Gastroesophageal sphincter (tissue), 4 donors: Measurements from ENCODE around the gene MVD. TPM values are rescaled to one million over a fixed set of nuclear protein-coding genes. Genes with fewer than 3 reads are reported as not detected.

Experiments
- ATAC-seq: fragments of 150-250 bp; one replicate; pipeline ENCODE4 v1.9.1; 2016; ENCODE audit warnings: mild to moderate bottlenecking, moderate library complexity
- H3K27ac ChIP-seq, 4 donors: fragments of 200-600 bp; sonication (generic) in 3 of 4; 1 replicate in 3 of 4; 2 replicates in 1 of 4; pipeline ENCODE4 v1.5.1; 2016 to 2019
- H3K27me3 ChIP-seq: fragments of 200-600 bp; sonication (generic); one replicate; pipeline ENCODE4 v1.5.1; 2019
- H3K36me3 ChIP-seq, 2 donors: fragments of 200-600 bp; sonication (generic); one replicate each; pipeline ENCODE4 v1.5.1; 2019; ENCODE audit warnings: control low read depth in 1 of 2
- H3K4me1 ChIP-seq, 3 donors: fragments of 200-600 bp; sonication (generic); 1 replicate in 2 of 3; 2 replicates in 1 of 3; pipeline ENCODE4 v1.5.1; 2016 to 2019; ENCODE audit warnings: control low read depth in 2 of 3
- H3K4me3 ChIP-seq, 2 donors: fragments of 200-600 bp; sonication (generic); one replicate each; pipeline ENCODE4 v1.5.1; 2019; ENCODE audit warnings: mild to moderate bottlenecking in 1 of 2, moderate library complexity in 1 of 2
- H3K9me3 ChIP-seq, 3 donors: fragments of 200-600 bp; sonication (generic); one replicate each; pipeline ENCODE4 v1.5.1; 2017 to 2019; ENCODE audit warnings: control low read depth in 2 of 3
- EP300 ChIP-seq: sonication (generic); formaldehyde crosslinking; IDR thresholded peaks from one replicate; pipeline ENCODE4 v1.6.1; 2017; ENCODE audit warnings: antibody characterized with exemption, mild to moderate bottlenecking
- POLR2A ChIP-seq, 2 donors: fragments of 450-650 bp; IDR thresholded peaks; one replicate each; pipeline ENCODE4 v1.6.1; 2017; ENCODE audit warnings: antibody characterized with exemption in 2 of 2, mild to moderate bottlenecking in 2 of 2, moderate library complexity in 1 of 2
- POLR2AphosphoS5 ChIP-seq: sonication (generic); formaldehyde crosslinking; IDR thresholded peaks from one replicate; pipeline ENCODE4 v1.6.1; 2017; ENCODE audit warnings: antibody characterized with exemption
- WGBS, 2 donors: methylation state at CpG; one replicate each; pipeline ENCODE4 v1.1.5; 2018; ENCODE audit warnings: low coverage in 1 of 2; 5-methylcytosine and 5-hydroxymethylcytosine counted together
- total RNA-seq, 4 donors: library from RNA; depleted of rRNA; stranded (reverse); fragments of >200 nt; gene quantifications; one replicate each; pipeline ENCODE4 v1.1.0, GENCODE V29; 2016
- TF ChIP-seq, protein P1 (sequence below), 4 experiments: fragments of 200-600 bp in 2 of 4; fragments of 450-650 bp in 2 of 4; sonication (generic) in 1 of 4; IDR thresholded peaks; one replicate each; pipeline ENCODE4 v1.5.1; 2017 to 2019; ENCODE audit warnings: antibody characterized with exemption in 4 of 4, mild to moderate bottlenecking in 2 of 4, moderate library complexity in 2 of 4

MVD gene
- total RNA-seq, 4 donors from 2014 or later = 21.3 to 30.3 (median 26.6) TPM

DNA sequence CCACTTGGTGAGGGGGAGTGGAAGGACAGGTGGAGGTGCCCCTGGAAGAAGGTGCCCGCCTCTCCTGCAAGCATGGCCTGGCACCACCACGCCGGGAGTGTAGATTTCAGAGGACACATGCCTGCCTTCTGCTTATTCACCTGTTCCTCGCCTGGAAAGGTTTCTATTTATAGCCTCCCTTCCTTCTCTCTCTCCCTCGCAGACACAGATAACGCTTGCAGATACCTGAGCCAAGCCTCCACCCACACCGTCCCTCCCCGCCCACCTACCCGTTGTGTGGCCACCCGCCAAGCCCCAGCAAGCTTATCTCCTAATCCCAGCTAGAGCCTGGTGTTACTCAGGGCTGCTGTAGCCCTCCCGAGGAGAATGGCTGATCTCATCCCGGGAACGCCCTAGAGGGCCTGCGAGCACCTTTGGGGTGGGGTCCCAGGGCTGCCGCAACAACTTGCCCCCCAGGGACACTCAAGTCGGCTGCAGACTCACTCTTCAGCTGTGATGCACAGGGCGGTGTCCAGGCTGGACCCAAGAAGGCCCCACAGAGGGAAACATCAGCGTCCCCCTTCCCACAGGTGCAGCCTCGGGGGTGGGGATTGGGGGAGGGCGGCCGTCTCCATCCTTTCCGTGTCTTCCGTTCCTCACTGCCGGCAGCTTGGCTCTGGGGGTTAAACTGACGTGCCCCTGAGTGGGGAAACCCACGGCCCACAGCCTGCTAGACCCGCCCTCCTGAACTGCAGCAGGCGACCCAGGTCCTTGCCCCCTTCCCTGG is 25.3 kb upstream of the MVD start:
- Histone ChIP-seq H3K36me3 (no peaks in the 10 kb centered on the region), H3K27me3 (peaks cover 96% of the 10 kb centered on the region), H3K4me3 (no peak overlapping the region), H3K9me3 (no peaks in the 10 kb centered on the region), H3K27ac (no peak overlapping the region), H3K4me1 (peaks cover 0 to 26% (median 10%) of the 10 kb centered on the region in 3 donors)
- TF ChIP-seq POLR2A (IDR thresholded peaks at IDR 0.05) = no peak
- TF ChIP-seq, protein P1, sequence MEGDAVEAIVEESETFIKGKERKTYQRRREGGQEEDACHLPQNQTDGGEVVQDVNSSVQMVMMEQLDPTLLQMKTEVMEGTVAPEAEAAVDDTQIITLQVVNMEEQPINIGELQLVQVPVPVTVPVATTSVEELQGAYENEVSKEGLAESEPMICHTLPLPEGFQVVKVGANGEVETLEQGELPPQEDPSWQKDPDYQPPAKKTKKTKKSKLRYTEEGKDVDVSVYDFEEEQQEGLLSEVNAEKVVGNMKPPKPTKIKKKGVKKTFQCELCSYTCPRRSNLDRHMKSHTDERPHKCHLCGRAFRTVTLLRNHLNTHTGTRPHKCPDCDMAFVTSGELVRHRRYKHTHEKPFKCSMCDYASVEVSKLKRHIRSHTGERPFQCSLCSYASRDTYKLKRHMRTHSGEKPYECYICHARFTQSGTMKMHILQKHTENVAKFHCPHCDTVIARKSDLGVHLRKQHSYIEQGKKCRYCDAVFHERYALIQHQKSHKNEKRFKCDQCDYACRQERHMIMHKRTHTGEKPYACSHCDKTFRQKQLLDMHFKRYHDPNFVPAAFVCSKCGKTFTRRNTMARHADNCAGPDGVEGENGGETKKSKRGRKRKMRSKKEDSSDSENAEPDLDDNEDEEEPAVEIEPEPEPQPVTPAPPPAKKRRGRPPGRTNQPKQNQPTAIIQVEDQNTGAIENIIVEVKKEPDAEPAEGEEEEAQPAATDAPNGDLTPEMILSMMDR (IDR thresholded peaks at IDR 0.05) = no peak
- no peak for TF ChIP-seq POLR2AphosphoS5
- TF ChIP-seq EP300 = no peak
- WGBS, 2 donors = 24 to 59% methylated on average over 7 to 12 of the region's 28 CpGs
- no peak for ATAC-seq

DNA sequence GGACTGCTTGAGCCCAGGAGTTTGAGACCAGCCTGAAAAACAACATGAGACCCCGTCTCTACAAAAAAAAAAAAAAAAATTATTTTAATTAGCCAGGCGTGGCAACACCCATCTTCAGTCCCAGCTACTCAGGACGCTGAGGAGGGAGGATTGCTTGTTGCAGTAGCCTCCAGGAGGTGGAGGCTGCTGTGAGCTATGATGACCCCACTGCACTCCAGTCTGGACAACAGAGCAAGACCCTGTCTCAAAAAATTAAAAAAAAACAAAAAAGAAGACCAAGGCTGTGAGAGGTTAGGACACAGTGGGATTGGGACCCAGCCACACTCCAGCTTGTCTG is 24.8 kb upstream of the MVD start:
- Histone ChIP-seq H3K4me1 (peaks cover 0 to 26% (median 10%) of the 10 kb centered on the region in 3 donors), H3K4me3 (no peak overlapping the region), H3K36me3 (no peaks in the 10 kb centered on the region), H3K27me3 (peaks cover 100% of the 10 kb centered on the region), H3K9me3 (no peaks in the 10 kb centered on the region), H3K27ac (no peak overlapping the region)
- TF ChIP-seq POLR2AphosphoS5 (no peak), EP300 (no peak), POLR2A (IDR thresholded peaks at IDR 0.05) (no peak)
- TF ChIP-seq, protein P1 (IDR thresholded peaks at IDR 0.05) = no peak
- 44 to 50% methylated on average over 1 to 2 of the region's 3 CpGs for WGBS, 2 donors
- ATAC-seq = no peak

DNA sequence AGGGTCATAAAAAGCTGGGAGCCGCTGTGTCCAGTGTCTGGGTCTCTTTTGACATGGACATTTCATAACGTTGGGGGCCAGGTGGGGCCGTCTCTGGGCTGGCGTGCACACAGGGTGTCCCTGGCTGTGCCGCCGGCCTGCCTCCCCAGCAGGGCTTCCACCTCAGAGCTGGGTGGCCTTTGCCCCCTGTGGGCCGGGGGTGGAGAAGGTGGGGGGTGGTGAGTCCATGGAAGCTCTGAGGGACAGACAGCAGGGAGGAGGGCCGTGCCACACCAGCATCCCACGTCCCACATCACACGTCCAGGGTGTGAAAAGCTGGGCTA is 24.3 kb upstream of the MVD start:
- WGBS, 2 donors = 60% methylated on average over 6 of the region's 10 CpGs; no CpG with 5 or more reads in 1 of the 2 donors
- TF ChIP-seq POLR2AphosphoS5 (no peak), POLR2A (IDR thresholded peaks at IDR 0.05) (no peak), EP300 (no peak)
- TF ChIP-seq, protein P1 (IDR thresholded peaks at IDR 0.05) = no peak
- H3K4me3 ChIP-seq = no peak overlapping the region
- H3K27ac ChIP-seq = no peak overlapping the region
- no peaks in the 10 kb centered on the region for H3K9me3 ChIP-seq
- peaks cover 100% of the 10 kb centered on the region for H3K27me3 ChIP-seq
- ATAC-seq = no peak
- peaks cover 0 to 26% (median 10%) of the 10 kb centered on the region in 3 donors for H3K4me1 ChIP-seq
- H3K36me3 ChIP-seq = no peaks in the 10 kb centered on the region

DNA sequence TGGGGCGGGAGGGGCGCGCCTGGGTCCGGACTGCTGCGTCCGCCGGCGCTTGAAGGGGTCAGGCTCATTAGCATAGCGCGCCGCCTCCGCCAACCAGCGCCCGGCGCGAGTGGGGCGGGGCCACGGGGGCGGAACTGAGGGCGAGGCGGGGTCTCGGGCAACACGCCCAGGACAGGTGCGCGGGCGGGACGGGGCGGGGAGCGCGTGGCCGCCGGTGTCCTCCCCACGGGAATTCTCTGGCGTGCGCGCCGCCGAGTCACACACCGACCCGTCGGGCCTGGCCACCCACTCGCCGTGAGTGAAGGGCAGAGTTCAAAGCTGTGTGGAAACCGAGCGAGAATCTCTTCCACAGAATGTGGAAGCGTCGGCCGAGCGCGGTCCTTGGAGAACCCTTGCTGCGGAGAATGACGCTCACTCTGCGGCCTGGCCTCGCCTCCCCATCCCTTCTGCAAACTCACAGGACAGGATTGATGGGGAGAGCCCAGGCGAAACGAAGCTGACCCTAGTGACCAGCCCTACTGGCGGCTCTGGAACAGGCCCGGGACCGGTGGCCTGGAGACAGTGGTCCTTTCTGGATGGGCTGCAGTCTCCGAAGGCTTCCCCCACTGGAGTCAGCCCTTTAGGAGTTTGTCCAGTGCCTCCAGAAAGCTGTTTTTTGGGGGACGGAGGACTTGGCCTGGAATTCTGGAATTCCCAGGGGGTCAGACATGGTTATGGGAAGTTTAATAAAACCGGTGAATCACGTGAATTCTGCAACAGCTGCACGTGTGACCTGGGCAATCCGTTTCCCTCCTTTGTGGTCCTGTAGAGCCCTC is 23.8 kb upstream of the MVD start, which contains the start of gene SNAI3:
Gene SNAI3, minus strand, starts transcription at position 69 of the 815 bp plus-strand sequence. CDS start 101 bp downstream, outside the sequence.
- peaks cover 100% of the 10 kb centered on the region for H3K27me3 ChIP-seq
- peak; percentile 72 for ATAC-seq
- TF ChIP-seq POLR2A (IDR thresholded peaks at IDR 0.05) (no peak), EP300 (no peak), POLR2AphosphoS5 (no peak)
- TF ChIP-seq, protein P1 (IDR thresholded peaks at IDR 0.05) = no peak

More for the DNA sequence above, 23.8 kb upstream of the MVD start, which contains the start of gene SNAI3:
- WGBS, 2 donors = no CpG with 5 or more reads among the region's 65 CpGs
- Histone ChIP-seq H3K4me3 (peak within 1 kb of the TSS; percentile 21 to 53), H3K9me3 (no peaks in the 10 kb centered on the region), H3K4me1 (peaks cover 0 to 26% (median 10%) of the 10 kb centered on the region in 3 donors), H3K36me3 (no peaks in the 10 kb centered on the region), H3K27ac (peak within 1 kb of the TSS in 1 of 4 donors; percentile 2)
